Measurements from ENCODE around the gene ART5. TPM values are rescaled to one million over a fixed set of nuclear protein-coding genes. Genes with fewer than 3 reads are reported as not detected.

The ART5 gene
- total RNA-seq, 1 experiment from 2014 or later: 7.9 TPM

GRCh38 chr11:3605283-3605662, 36.5 kb downstream of the ART5 start:
- H3K4ac ChIP-seq (ENCODE audit: low read depth, low read length): no peak overlapping the region
- H3T11ph ChIP-seq (ENCODE audit: low read length): no peak overlapping the region
- no peaks in the 10 kb centered on the region for H4K20me1 ChIP-seq (ENCODE audit: control insufficient read depth, insufficient read depth, insufficient read length)
- H2BK5ac ChIP-seq (ENCODE audit: insufficient read length, low read length): no peak overlapping the region
- H3K23ac ChIP-seq (ENCODE audit: insufficient read length, low read depth, low read length): no peak overlapping the region
- no peak overlapping the region for H2BK20ac ChIP-seq (ENCODE audit: low read depth, low read length, poor library complexity, severe bottlenecking)
- H4K5ac ChIP-seq (ENCODE audit: insufficient read length, low read depth, low read length): no peak overlapping the region
- no peaks in the 10 kb centered on the region for H3K27me3 Mint-ChIP-seq (ENCODE audit: low read depth)
- no peak overlapping the region for H4K8ac ChIP-seq (replicated peaks; ENCODE audit: insufficient read length, low read depth, low read length)
- H3K56ac ChIP-seq (ENCODE audit: insufficient read length, low read depth, low read length): no peak overlapping the region
- H3K9ac ChIP-seq (ENCODE audit: extremely low read depth, insufficient read length, low read length): no peak overlapping the region
- H3K4me2 ChIP-seq (ENCODE audit: insufficient read depth, insufficient read length, low read length): no peak overlapping the region
- no peaks in the 10 kb centered on the region for H3K36me3 Mint-ChIP-seq (ENCODE audit: insufficient read depth in 1 of 3, low read depth in 3 of 3)
- no peak overlapping the region for H2BK15ac ChIP-seq (ENCODE audit: low read depth, low read length)
- H3K4me1 ChIP-seq (ENCODE audit: insufficient read depth, low read length): no peaks in the 10 kb centered on the region
- H2AFZ ChIP-seq (ENCODE audit: low read length): no peak overlapping the region
- no peaks in the 10 kb centered on the region for H3K23me2 ChIP-seq (ENCODE audit: insufficient read length, low read depth, low read length, poor library complexity, severe bottlenecking)
- no peaks in the 10 kb centered on the region for H3K9me3 Mint-ChIP-seq
- H3K18ac ChIP-seq (ENCODE audit: insufficient read length, low read depth, low read length): no peak overlapping the region
- H3K27ac Mint-ChIP-seq: no peak overlapping the region
- no peaks in the 10 kb centered on the region for H3K4me1 Mint-ChIP-seq
- no peaks in the 10 kb centered on the region for H3K79me1 ChIP-seq (ENCODE audit: insufficient read depth, low read depth, low read length, poor library complexity, severe bottlenecking)
- no peak overlapping the region for H2BK12ac ChIP-seq (ENCODE audit: insufficient read length, low read depth, low read length)
- H4K91ac ChIP-seq (ENCODE audit: insufficient read length, low read depth, low read length): no peak overlapping the region
- TF ChIP-seq CTCF (conservative IDR thresholded peaks at IDR 0.05): no peak
- no peak overlapping the region for H3K27ac ChIP-seq (ENCODE audit: insufficient read length, low read depth, low read length)
- no peaks in the 10 kb centered on the region for H3K27me3 ChIP-seq (ENCODE audit: insufficient read depth, low read length)
- no peak overlapping the region for H2AK5ac ChIP-seq (ENCODE audit: insufficient read length, low read length)
- no peaks in the 10 kb centered on the region for H3K79me2 ChIP-seq (ENCODE audit: insufficient read depth, low read length)
- no peak for DNase-seq
- WGBS (ENCODE audit: extremely low coverage, insufficient read length, low lambda C conversion rate): no CpG with 5 or more reads among the region's 3 CpGs
- H2BK120ac ChIP-seq (ENCODE audit: low read depth, low read length, poor library complexity, severe bottlenecking): no peak overlapping the region
- H3K9me3 ChIP-seq (ENCODE audit: control insufficient read depth, low read depth, low read length): no peaks in the 10 kb centered on the region
- H3K14ac ChIP-seq (ENCODE audit: insufficient read depth, low read length): no peak overlapping the region
- H3K4me3 Mint-ChIP-seq: no peak overlapping the region

All from H9 (cell line).